HCT116 (cell line): ENCODE data around the gene SMIM36. TPM values are rescaled to one million over a fixed set of nuclear protein-coding genes. Genes with fewer than 3 reads are reported as not detected.

Experiments
- ATAC-seq: fragments of 200-7000 bp; cut with Tn5 transposase; 2 replicates; pipeline ENCODE4 v1.9.1; 2020; ENCODE audit warnings: mild to moderate bottlenecking, moderate library complexity
- BruUV-seq: library from RNA; stranded (reverse); fragments of 400-500 nt; replicated peaks from 2 replicates; lab custom pipeline; 2021; lab: Mats Ljungman, UMichigan
- CTCF ChIA-PET: fragments of 300-600 bp; sonication (Branson Sonifier 250); formaldehyde crosslinking; loops from one replicate; lab custom pipeline; 2021; ENCODE audit warnings: antibody characterized with exemption; lab: Charles Lee
- POLR2A ChIA-PET: fragments of 300-600, 350-600 bp; sonication (Branson Sonifier 250); formaldehyde crosslinking; loops from one replicate; lab custom pipeline; 2021; ENCODE audit warnings: antibody characterized with exemption; lab: Charles Lee
- RAD21 ChIA-PET, 2 experiments: fragments of 300-600 bp; sonication (Branson Sonifier 250); formaldehyde crosslinking; loops; one replicate each; lab custom pipeline; 2023; ENCODE audit warnings: low total read pairs in 2 of 2; ENCODE audit not compliant: uncharacterized antibody in 2 of 2, unreplicated experiment in 2 of 2, low non-redundant PET in 1 of 2; lab: Charles Lee
- DNase-seq: peaks from one replicate; pipeline ENCODE4 v3.0.0-alpha.2; 2010; ENCODE audit warnings: low read depth, low spot score
- H2AFZ ChIP-seq: fragments of 200-600 bp; shearing (Covaris generic), sonication (generic); 2 replicates; pipeline ENCODE4 v1.6.1; 2017; ENCODE audit warnings: low read depth, mixed run types, mixed read lengths, antibody characterized with exemption, low read length; ENCODE audit not compliant: poor library complexity, severe bottlenecking
- H3K27ac ChIP-seq: 2 replicates; pipeline ENCODE4 v1.5.1; 2012; ENCODE audit warnings: low read depth, low read length
- H3K27me3 ChIP-seq: fragments of 200-600 bp; sonication (generic); 2 replicates; pipeline ENCODE4 v1.6.1; 2016; ENCODE audit warnings: mixed run types, low read length, mixed read lengths; ENCODE audit not compliant: insufficient read depth
- H3K36me3 ChIP-seq, 2 experiments: fragments of 200-500 bp in 1 of 2; fragments of 200-600 bp in 1 of 2; sonication (Bioruptor generic) in 1 of 2; sonication (generic) in 1 of 2; 2 replicates each; pipeline versions ENCODE4 v1.5.1 to v1.6.1; 2014 to 2016; ENCODE audit warnings: low read length in 2 of 2, inconsistent platforms in 1 of 2, mixed read lengths in 1 of 2, mixed run types in 1 of 2; ENCODE audit not compliant: insufficient read depth in 2 of 2, control insufficient read depth in 1 of 2
- H3K4me1 ChIP-seq, 2 experiments: fragments of 200-600 bp in 1 of 2; sonication (generic) in 1 of 2; 2 replicates each; pipeline versions ENCODE4 v1.5.1 to v1.6.1; 2012 to 2017; ENCODE audit warnings: low read length in 2 of 2, inconsistent platforms in 1 of 2, mild to moderate bottlenecking in 1 of 2, mixed read lengths in 1 of 2, mixed run types in 1 of 2, moderate library complexity in 1 of 2; ENCODE audit not compliant: insufficient read depth in 2 of 2, control insufficient read depth in 1 of 2
- H3K4me2 ChIP-seq: fragments of 200-600 bp; sonication (generic); 2 replicates; pipeline ENCODE4 v1.6.1; 2017; ENCODE audit warnings: mixed run types, low read length, mixed read lengths
- H3K4me3 ChIP-seq, 2 experiments: fragments of 200-600 bp in 1 of 2; sonication (generic) in 1 of 2; replicated peaks in 1 of 2; 2 replicates each; pipeline ENCODE4 v1.5.1; 2011 to 2016; ENCODE audit warnings: low read length in 2 of 2, control low read depth in 1 of 2, low read depth in 1 of 2, mild to moderate bottlenecking in 1 of 2, mixed read lengths in 1 of 2, mixed run types in 1 of 2
- H3K79me2 ChIP-seq: fragments of 200-600 bp; sonication (generic); 2 replicates; pipeline ENCODE4 v1.6.1; 2017; ENCODE audit warnings: mild to moderate bottlenecking, mixed run types, low read length, moderate library complexity, mixed read lengths; ENCODE audit not compliant: insufficient read depth
- H3K9ac ChIP-seq: fragments of 200-600 bp; sonication (generic); 2 replicates; pipeline ENCODE4 v1.6.1; 2016; ENCODE audit warnings: low read length, mixed read lengths
- H3K9me2 ChIP-seq: fragments of 200-600 bp; sonication (generic), shearing (Covaris generic); 2 replicates; pipeline ENCODE4 v1.6.1; 2017; ENCODE audit warnings: mixed run types, mild to moderate bottlenecking, moderate library complexity; ENCODE audit not compliant: insufficient read depth
- H3K9me3 ChIP-seq, 2 experiments: fragments of 200-500 bp in 1 of 2; fragments of 200-600 bp in 1 of 2; sonication (Bioruptor generic) in 1 of 2; sonication (generic) in 1 of 2; 2 replicates each; pipeline ENCODE4 v1.6.1; 2014 to 2017; ENCODE audit warnings: low read length in 2 of 2, mixed read lengths in 2 of 2, inconsistent platforms in 1 of 2, low read depth in 1 of 2, mild to moderate bottlenecking in 1 of 2, mixed run types in 1 of 2, moderate library complexity in 1 of 2; ENCODE audit not compliant: control insufficient read depth in 1 of 2, insufficient read depth in 1 of 2
- H4K20me1 ChIP-seq: fragments of 200-600 bp; sonication (generic), shearing (Covaris generic); 2 replicates; pipeline ENCODE4 v1.6.1; 2017; ENCODE audit warnings: mixed run types, mild to moderate bottlenecking, moderate library complexity; ENCODE audit not compliant: insufficient read depth
- ATF3 ChIP-seq: IDR thresholded peaks from 2 replicates; pipeline ENCODE4 v1.6.1; 2012
- CBX3 ChIP-seq: IDR thresholded peaks from 2 replicates; pipeline ENCODE4 v1.6.1; 2012; ENCODE audit warnings: low read depth
- CEBPB ChIP-seq: IDR thresholded peaks from 2 replicates; pipeline ENCODE4 v1.6.1; 2012; ENCODE audit warnings: low read depth
- CTCF ChIP-seq, 3 experiments: fragments of 200-600 bp in 1 of 3; sonication (generic) in 1 of 3; IDR thresholded peaks in 2 of 3; conservative IDR thresholded peaks in 1 of 3; 2 replicates each; pipeline ENCODE4 v1.5.1; 2012 to 2017; ENCODE audit warnings: low read depth in 2 of 3, low read length in 2 of 3, antibody characterized with exemption in 1 of 3, borderline replicate concordance in 1 of 3, control low read depth in 1 of 3, mild to moderate bottlenecking in 1 of 3, mixed read lengths in 1 of 3, mixed run types in 1 of 3, moderate library complexity in 1 of 3; ENCODE audit not compliant: insufficient read depth in 1 of 3
- EGR1 ChIP-seq: IDR thresholded peaks from 2 replicates; pipeline ENCODE4 v1.6.1; 2012; ENCODE audit warnings: low read depth
- ELF1 ChIP-seq: IDR thresholded peaks from 2 replicates; pipeline ENCODE4 v1.6.1; 2012; ENCODE audit warnings: low read depth, borderline replicate concordance
- EZH2phosphoT487 ChIP-seq: fragments of 200-600 bp; IDR thresholded peaks from 2 replicates; pipeline ENCODE4 v1.6.1; 2018; ENCODE audit warnings: antibody characterized with exemption, borderline replicate concordance
- FOSL1 ChIP-seq: IDR thresholded peaks from 2 replicates; pipeline ENCODE4 v1.6.1; 2012; ENCODE audit warnings: low read depth
- JUND ChIP-seq: IDR thresholded peaks from 2 replicates; pipeline ENCODE4 v1.6.1; 2012
- POLR2A ChIP-seq: IDR thresholded peaks from 2 replicates; pipeline ENCODE4 v1.7.0; 2011; ENCODE audit warnings: borderline replicate concordance; ENCODE audit not compliant: insufficient read depth, insufficient read length; ENCODE audit errors: extremely low read depth
- SIN3A ChIP-seq: IDR thresholded peaks from 2 replicates; pipeline ENCODE4 v1.6.1; 2012; ENCODE audit warnings: low read depth
- SP1 ChIP-seq: IDR thresholded peaks from 2 replicates; pipeline ENCODE4 v1.6.1; 2012; ENCODE audit warnings: low read depth
- TCF7L2 ChIP-seq: IDR thresholded peaks from 2 replicates; pipeline ENCODE4 v1.7.0; 2011; ENCODE audit warnings: borderline replicate concordance, inconsistent platforms; ENCODE audit not compliant: insufficient read depth, insufficient read length; ENCODE audit errors: extremely low read depth
- YY1 ChIP-seq: IDR thresholded peaks from 2 replicates; pipeline ENCODE4 v1.6.1; 2011; ENCODE audit warnings: low read length, low read depth, moderate library complexity, mild to moderate bottlenecking; ENCODE audit not compliant: insufficient replicate concordance; ENCODE audit errors: extremely low read depth
- ZBTB33 ChIP-seq: IDR thresholded peaks from 2 replicates; pipeline ENCODE4 v1.6.1; 2011; ENCODE audit warnings: mild to moderate bottlenecking, low read length, moderate library complexity; ENCODE audit not compliant: insufficient replicate concordance; ENCODE audit errors: extremely low read depth
- ZFX ChIP-seq: fragments of 450-650 bp; IDR thresholded peaks from 2 replicates; pipeline ENCODE4 v1.6.1; 2017
- ZNF274 ChIP-seq: fragments of 200-500 bp; sonication (Bioruptor generic); IDR thresholded peaks from 2 replicates; pipeline ENCODE4 v1.6.1; 2014; ENCODE audit warnings: mild to moderate bottlenecking, low read depth, low read length, inconsistent platforms
- intact Hi-C: fragments of 100-400 bp; cut with micrococcal nuclease; formaldehyde crosslinking; loops from 2 replicates; pipeline ENCODE4 v1.10.0; 2022
- total RNA-seq: library from RNA; stranded (reverse); gene quantifications from one replicate; pipeline ENCODE4 v1.2.1, GENCODE V29; 2021; ENCODE audit not compliant: unreplicated experiment

The SMIM36 gene
- total RNA-seq, 1 experiment from 2014 or later: 0.37 TPM

GRCh38 chr17:55441544-55441943 is 69.7 kb downstream of the SMIM36 start (continued):
- TF ChIP-seq SIN3A (no peak), POLR2A (no peak), YY1 (no peak), ELF1 (no peak), EZH2phosphoT487 (no peak), EGR1 (no peak), FOSL1 (no peak), CBX3 (no peak), ATF3 (no peak)
- TF ChIP-seq, all 23 proteins: peak for 0

- no peaks in the 10 kb centered on the region for H3K36me3 ChIP-seq
- H2AFZ ChIP-seq: no peak overlapping the region
- ChIA-PET CTCF (no interaction called here), RAD21 (no interaction called here), POLR2A (no interaction called here)
- H3K4me3 ChIP-seq: no peak overlapping the region
- H3K27me3 ChIP-seq: peaks cover 12% of the 10 kb centered on the region; the same call in 1 of the 2 replicates
- H3K4me2 ChIP-seq: no peak overlapping the region
- no peak overlapping the region for H3K9ac ChIP-seq
- intact Hi-C loops: no loop called here
- peaks cover 4 to 8% of the 10 kb centered on the region in 2 experiments; a peak in 3 of 4 replicates for H3K4me1 ChIP-seq
- H3K27ac ChIP-seq: no peak overlapping the region
- no peaks in the 10 kb centered on the region for H3K9me2 ChIP-seq
- TF ChIP-seq YY1: no peak
- TF ChIP-seq JUND: no peak
- TF ChIP-seq ZBTB33: no peak
- no peak for TF ChIP-seq CTCF (IDR thresholded peaks at IDR 0.05 in 2 of 3, conservative IDR thresholded peaks at IDR 0.05 in 1 of 3; ENCODE audit: borderline replicate concordance in 1 of 3, insufficient read depth in 1 of 3, low read depth in 2 of 3, low read length in 2 of 3)
- no peak for TF ChIP-seq TCF7L2
- TF ChIP-seq ZNF274: no peak
- no peak for TF ChIP-seq SP1
- no peak for TF ChIP-seq FOSL1
- no peak for TF ChIP-seq ZFX
- no peak for TF ChIP-seq CBX3
- no peak for TF ChIP-seq CEBPB
- TF ChIP-seq POLR2A: no peak
- TF ChIP-seq EZH2phosphoT487: no peak
- TF ChIP-seq ELF1: no peak
- BruUV-seq: no TSS peak
- DNase-seq: no peak
- no peaks in the 10 kb centered on the region for H3K79me2 ChIP-seq
- no peaks in the 10 kb centered on the region for H4K20me1 ChIP-seq
- no peak for ATAC-seq
- H3K9me3 ChIP-seq: no peaks in the 10 kb centered on the region
Observed at GRCh38 chr17:55440391-55440790, 70.9 kb downstream of the SMIM36 start.
